AG09319 (cell line): ENCODE results near the gene AHSG.

Experiments used
- DNase-seq: peaks from one replicate; pipeline ENCODE4 v3.0.0-alpha.2; 2010; ENCODE audit warnings: low read depth; ENCODE audit errors: extremely low read depth
- TF ChIP-seq, protein P1 (sequence below): IDR thresholded peaks from 2 replicates; pipeline ENCODE4 v1.5.1; 2011; ENCODE audit warnings: low read depth, mild to moderate bottlenecking, inconsistent platforms, low read length, moderate library complexity

AHSG gene

GRCh38 chr3:186594591-186595113 is 18.2 kb upstream of the AHSG start:
- TF ChIP-seq, protein P1, sequence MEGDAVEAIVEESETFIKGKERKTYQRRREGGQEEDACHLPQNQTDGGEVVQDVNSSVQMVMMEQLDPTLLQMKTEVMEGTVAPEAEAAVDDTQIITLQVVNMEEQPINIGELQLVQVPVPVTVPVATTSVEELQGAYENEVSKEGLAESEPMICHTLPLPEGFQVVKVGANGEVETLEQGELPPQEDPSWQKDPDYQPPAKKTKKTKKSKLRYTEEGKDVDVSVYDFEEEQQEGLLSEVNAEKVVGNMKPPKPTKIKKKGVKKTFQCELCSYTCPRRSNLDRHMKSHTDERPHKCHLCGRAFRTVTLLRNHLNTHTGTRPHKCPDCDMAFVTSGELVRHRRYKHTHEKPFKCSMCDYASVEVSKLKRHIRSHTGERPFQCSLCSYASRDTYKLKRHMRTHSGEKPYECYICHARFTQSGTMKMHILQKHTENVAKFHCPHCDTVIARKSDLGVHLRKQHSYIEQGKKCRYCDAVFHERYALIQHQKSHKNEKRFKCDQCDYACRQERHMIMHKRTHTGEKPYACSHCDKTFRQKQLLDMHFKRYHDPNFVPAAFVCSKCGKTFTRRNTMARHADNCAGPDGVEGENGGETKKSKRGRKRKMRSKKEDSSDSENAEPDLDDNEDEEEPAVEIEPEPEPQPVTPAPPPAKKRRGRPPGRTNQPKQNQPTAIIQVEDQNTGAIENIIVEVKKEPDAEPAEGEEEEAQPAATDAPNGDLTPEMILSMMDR = no peak
- no peak for DNase-seq

DNA sequence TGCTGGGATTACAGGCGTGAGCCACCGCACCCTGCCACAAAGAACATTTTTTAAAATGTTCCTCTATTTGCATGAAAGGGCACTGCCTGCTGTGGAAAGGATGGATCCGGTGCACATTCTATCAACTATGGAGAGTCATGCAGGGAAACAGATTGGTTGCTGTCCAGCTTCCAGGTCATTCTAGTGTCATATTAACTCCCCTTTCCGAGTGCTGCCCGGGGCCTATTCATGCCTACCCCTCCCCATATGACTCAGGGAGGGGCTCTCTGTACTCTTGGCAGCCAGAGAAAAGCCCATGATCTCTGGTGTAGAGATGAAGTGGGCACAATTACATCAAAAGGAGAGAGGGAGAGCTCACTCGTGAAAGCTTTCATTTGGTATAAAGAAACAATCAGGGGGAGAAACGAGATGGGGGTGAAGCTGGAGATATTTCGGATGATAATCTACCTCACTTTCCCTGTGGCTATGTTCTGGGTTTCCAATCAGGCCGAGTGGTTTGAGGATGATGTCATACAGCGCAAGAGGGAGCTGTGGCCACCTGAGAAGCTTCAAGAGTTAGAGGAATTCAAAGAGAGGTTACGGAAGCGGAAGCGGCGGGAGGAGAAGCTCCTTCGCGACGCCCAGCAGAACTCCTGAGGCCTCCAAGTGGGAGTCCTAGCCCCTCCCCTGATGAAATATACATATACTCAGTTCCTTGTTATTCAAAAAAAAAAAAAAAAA is 16.1 kb upstream of the AHSG start:
- TF ChIP-seq, protein P1 = no peak
- DNase-seq = no peak

- peak; percentile 69 for DNase-seq
- TF ChIP-seq, protein P1 = no peak
These were observed 14.6 kb upstream of the AHSG start for GRCh38 chr3:186598108-186598784.

DNA sequence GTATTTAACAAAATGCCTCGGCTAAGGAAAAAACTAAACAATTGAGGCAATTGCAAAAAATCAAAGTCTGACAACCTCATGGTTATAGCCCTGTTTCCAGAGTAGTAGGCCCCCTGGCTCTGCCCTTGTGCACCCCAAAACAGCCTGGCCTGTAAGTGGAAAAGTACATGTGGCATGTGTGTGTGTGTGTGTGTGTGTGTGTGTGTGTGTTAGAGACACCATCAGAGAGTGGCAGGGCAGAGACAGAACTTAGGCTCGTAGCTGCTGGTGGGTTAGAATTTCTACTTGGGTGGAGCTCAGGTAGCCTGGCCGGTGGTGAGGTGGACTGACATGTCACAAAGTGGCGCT is 14.1 kb upstream of the AHSG start:
- DNase-seq = no peak
- TF ChIP-seq, protein P1 = no peak

- TF ChIP-seq, protein P1 = no peak
- no peak for DNase-seq
These were observed 13.6 kb upstream of the AHSG start for GRCh38 chr3:186599142-186599784.

GRCh38 chr3:186599785-186600166 is 13.1 kb upstream of the AHSG start:
- TF ChIP-seq, protein P1 = no peak
- DNase-seq = no peak

DNA sequence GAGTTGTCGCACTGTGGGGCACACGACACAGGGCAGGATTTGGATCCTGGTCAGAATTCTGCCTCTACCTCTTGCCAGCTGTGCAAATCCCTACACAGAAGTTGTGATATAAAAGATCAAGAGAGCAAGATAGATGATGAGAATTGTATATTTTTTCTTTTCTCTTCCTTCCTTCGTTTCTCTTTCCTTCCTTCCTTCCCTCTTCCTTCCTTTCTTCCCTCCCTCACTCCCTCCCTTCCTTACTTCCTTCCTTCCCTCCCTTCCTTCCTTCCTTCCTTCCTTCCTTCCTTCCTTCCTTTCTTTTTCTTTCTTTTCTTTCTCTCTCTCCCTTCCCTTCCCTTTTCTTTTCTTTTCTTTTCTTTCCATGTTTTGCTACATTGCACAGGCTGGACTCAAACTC is 12.0 kb upstream of the AHSG start:
- no peak for DNase-seq

More for the DNA sequence above, 12.0 kb upstream of the AHSG start:
- TF ChIP-seq, protein P1 = no peak
